Body of pancreas (tissue), 4 donors: ENCODE results near the gene MIA.

ENCODE experiments used
- POLR2A ChIP-seq, 3 donors: fragments of 450-650 bp; IDR thresholded peaks; one replicate each; pipeline ENCODE4 v1.6.1; 2016; ENCODE audit warnings: antibody characterized with exemption in 3 of 3, mild to moderate bottlenecking in 2 of 3
- TF ChIP-seq, protein P1 (sequence below), 7 experiments: fragments of 450-650 bp in 4 of 7; fragments of 200-600 bp in 3 of 7; sonication (generic) in 3 of 7; IDR thresholded peaks; one replicate each; pipeline ENCODE4 v1.5.1; 2016 to 2019; ENCODE audit warnings: antibody characterized with exemption in 7 of 7

DNA sequence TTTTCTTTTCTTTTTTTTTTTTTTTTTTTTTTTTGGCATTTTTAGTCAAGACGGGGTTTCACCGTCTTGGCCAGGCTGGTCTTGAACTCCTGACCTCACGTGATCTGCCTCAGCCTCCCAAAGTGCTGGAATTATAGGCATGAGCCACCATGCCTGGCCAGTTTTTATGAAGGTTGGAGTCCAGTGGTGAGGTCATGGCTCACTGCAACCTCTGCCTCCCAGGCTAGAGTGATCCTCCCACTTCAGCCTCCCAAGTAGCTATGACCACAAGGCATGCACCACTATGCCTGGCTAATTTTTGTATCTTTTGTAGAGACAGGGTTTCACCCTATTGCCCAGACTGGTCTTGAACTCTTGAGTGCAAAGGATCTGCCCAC is 20.1 kb upstream of the MIA start:
- TF ChIP-seq POLR2A (IDR thresholded peaks at IDR 0.05), result no peak
- TF ChIP-seq, protein P1, sequence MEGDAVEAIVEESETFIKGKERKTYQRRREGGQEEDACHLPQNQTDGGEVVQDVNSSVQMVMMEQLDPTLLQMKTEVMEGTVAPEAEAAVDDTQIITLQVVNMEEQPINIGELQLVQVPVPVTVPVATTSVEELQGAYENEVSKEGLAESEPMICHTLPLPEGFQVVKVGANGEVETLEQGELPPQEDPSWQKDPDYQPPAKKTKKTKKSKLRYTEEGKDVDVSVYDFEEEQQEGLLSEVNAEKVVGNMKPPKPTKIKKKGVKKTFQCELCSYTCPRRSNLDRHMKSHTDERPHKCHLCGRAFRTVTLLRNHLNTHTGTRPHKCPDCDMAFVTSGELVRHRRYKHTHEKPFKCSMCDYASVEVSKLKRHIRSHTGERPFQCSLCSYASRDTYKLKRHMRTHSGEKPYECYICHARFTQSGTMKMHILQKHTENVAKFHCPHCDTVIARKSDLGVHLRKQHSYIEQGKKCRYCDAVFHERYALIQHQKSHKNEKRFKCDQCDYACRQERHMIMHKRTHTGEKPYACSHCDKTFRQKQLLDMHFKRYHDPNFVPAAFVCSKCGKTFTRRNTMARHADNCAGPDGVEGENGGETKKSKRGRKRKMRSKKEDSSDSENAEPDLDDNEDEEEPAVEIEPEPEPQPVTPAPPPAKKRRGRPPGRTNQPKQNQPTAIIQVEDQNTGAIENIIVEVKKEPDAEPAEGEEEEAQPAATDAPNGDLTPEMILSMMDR (IDR thresholded peaks at IDR 0.05), result no peak
